Stomach smooth muscle (tissue), 2 donors: ENCODE results near the gene SPATA2.
A peak's percentile ranks its signal among the peaks of the same experiment; 100 is the strongest.
"Not testable (repeated sequence)": the region's sequence is repeated elsewhere in the genome, so short reads cannot be mapped to it uniquely, and the experiment has no call there.

Source experiments
- H3K27ac ChIP-seq: one replicate; pipeline ENCODE4 v1.7.0; 2013; ENCODE audit warnings: mild to moderate bottlenecking, low read length, inconsistent platforms
- H3K27me3 ChIP-seq, 2 donors: one replicate each; pipeline ENCODE4 v1.7.0; 2013; ENCODE audit warnings: low read length in 2 of 2; ENCODE audit not compliant: insufficient read depth in 2 of 2, control insufficient read depth in 1 of 2
- H3K36me3 ChIP-seq, 2 donors: one replicate each; pipeline ENCODE4 v1.7.0; 2013; ENCODE audit warnings: low read length in 2 of 2; ENCODE audit not compliant: control insufficient read depth in 2 of 2, insufficient read depth in 2 of 2
- H3K4me1 ChIP-seq: one replicate; pipeline ENCODE4 v1.7.0; 2013; ENCODE audit warnings: low read length; ENCODE audit not compliant: control insufficient read depth, insufficient read depth
- H3K4me3 ChIP-seq, 2 donors: one replicate each; pipeline ENCODE4 v1.7.0; 2013; ENCODE audit warnings: low read length in 2 of 2
- H3K9ac ChIP-seq, 2 donors: one replicate each; pipeline ENCODE4 v1.7.0; 2013; ENCODE audit warnings: low read length in 2 of 2, mild to moderate bottlenecking in 1 of 2
- H3K9me3 ChIP-seq, 2 donors: one replicate each; pipeline ENCODE4 v1.7.0; 2013; ENCODE audit warnings: low read length in 2 of 2; ENCODE audit not compliant: control insufficient read depth in 2 of 2
- donor health status: healthy.
- donor health status: Pancreatic carcinoma.

Gene SPATA2

DNA sequence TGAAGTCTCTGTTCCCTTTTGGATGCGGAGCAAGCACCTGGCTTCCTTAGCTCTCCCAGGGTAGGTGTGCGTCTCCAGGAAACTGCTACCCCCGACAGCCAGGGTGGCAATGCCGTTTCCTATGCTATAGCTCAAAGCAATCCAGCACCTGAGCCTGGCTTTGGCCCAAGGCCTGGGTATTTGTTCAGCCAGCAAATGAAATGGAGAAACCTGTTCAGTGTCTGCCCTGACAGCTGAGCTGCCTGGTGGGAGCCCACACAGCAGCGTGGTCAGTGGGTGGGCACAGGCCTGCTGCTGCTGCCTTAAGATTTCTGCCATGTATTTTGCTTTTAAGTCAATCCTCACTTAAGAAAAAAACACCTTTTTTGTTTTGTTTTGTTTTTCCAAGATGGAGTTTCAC is 13.7 kb downstream of the SPATA2 start:
- H3K9ac ChIP-seq: no peak overlapping the region
- H3K27ac ChIP-seq: peak overlapping the region; percentile 46
- peak overlapping the region; percentile 15 to 20 for H3K4me3 ChIP-seq
- no peaks in the 10 kb centered on the region for H3K27me3 ChIP-seq
- H3K36me3 ChIP-seq: peaks cover 23 to 28% of the 10 kb centered on the region in 2 donors
- no peaks in the 10 kb centered on the region for H3K9me3 ChIP-seq
- peaks cover 12% of the 10 kb centered on the region for H3K4me1 ChIP-seq

DNA sequence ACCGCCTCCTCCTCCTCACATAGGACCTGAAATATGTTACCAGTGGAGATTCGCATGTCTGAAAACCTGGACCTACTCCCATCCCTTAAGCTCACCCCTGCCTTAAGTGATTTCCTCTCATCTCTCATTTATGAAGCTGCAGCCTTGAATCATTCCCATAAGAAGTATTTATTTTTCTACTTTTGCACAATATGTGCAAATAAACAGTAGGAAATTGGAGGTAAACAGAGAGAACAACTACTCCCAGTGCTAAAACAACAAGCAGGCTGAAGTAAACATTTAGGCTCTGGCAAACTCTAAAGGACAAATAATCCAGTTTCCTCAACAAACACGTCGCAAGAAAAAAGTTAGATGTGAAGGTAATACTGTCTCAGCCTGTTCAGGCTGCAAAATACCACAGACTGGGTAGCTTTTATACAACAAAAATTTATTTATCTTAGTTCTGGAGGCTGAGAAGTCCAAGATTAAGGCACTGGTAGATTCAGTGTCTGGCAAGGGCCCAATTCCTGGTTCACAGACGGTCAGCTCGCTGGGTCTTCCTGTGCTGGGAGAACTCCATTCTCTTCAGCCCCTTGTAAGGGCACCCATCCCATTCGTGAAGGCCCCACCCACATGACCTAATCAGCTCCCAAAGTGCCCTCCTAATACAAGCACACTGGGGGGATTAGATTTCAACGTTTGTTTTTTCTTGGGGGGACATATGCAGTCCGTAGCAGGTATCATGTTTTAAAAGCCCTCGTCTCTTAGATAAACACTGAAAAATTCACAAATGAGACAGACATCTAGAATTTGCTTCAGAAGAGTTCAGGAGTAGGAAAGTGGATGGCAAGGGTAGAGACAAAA is 15.6 kb downstream of the SPATA2 start:
- H3K9ac ChIP-seq: no peak overlapping the region
- H3K27ac ChIP-seq: peak overlapping the region; percentile 31
- peaks cover 10 to 11% of the 10 kb centered on the region in 2 donors for H3K36me3 ChIP-seq
- no peak overlapping the region for H3K4me3 ChIP-seq
- peaks cover 12% of the 10 kb centered on the region for H3K4me1 ChIP-seq
- H3K27me3 ChIP-seq: no peaks in the 10 kb centered on the region
- H3K9me3 ChIP-seq: no peaks in the 10 kb centered on the region

DNA sequence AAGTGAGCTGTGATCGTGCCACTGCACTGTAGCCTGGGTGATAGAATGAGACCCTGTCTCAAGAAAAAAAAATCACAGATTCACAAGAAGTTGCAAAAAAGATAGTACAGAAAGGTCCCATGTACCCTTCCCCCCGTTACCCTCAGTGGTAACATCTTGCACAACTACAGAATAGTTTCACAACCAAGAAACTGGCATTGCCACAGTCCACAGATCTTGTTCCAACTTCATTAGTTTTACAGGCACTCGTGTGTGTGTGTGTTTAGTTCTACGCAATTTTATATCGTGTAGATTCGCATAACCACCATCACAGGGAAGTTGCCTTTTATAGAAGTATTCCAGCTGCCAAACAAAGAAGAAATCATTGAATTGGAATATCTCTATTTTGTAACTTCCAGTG is 19.1 kb downstream of the SPATA2 start:
- Histone ChIP-seq H3K9ac (no peak overlapping the region), H3K4me3 (no peak overlapping the region), H3K4me1 (peaks cover 15% of the 10 kb centered on the region), H3K27ac (no peak overlapping the region), H3K36me3 (no peaks in the 10 kb centered on the region), H3K9me3 (no peaks in the 10 kb centered on the region), H3K27me3 (no peaks in the 10 kb centered on the region)

DNA sequence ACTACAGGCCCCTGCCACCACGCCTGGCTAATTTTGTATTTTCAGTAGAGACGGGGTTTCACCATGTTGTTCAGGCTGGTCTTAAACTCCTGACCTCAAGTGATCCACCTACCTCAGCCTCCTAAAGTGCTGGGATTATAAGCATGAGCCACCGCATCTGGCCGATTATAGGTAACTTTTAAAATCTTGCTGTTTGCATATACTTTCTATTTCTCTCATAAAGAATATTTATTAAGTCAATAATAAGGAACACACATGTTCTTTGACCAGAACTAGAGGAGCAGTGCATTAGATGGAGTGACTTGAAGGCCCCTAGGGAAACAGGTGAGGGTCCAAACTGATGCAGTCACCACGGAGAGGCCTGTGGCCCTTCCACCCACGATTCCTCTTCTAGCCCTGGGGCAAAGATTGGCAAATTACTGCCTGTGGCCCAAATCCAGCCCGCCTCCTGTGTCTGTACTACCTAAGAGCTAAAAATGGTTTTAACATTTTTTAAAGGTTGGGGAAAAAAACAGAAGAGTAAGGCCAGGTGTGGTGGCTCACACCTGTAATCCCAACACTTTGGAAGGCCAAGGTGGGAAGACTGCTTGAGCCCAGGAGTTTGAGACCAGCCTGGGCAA is 19.7 kb downstream of the SPATA2 start:
- H3K4me3 ChIP-seq, H3K27ac ChIP-seq, H3K27me3 ChIP-seq, H3K9me3 ChIP-seq, H3K9ac ChIP-seq, H3K36me3 ChIP-seq: not testable (repeated sequence)
- peaks cover 18% of the 10 kb centered on the region for H3K4me1 ChIP-seq

DNA sequence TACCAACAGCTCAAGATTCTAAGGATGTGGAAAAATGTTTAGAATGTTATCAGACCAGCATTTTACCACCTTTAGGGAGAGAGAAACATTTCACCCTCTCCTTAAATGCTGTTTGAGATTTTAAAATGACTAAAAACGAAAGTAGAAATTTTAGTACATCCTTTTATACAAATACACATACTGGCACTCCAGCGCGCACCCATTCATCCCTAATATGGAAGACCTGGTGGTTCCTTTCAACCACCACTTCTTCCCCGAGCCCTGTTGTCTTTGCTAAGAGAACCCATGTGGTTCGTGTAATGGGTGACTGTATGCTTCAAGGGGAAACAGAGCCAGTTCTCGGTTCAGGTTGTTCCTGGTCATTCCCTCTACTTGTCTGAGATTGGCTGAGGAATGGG is 21.3 kb downstream of the SPATA2 start:
- Histone ChIP-seq H3K27ac (no peak overlapping the region), H3K27me3 (no peaks in the 10 kb centered on the region), H3K4me3 (no peak overlapping the region), H3K4me1 (peaks cover 23% of the 10 kb centered on the region), H3K9me3 (no peaks in the 10 kb centered on the region), H3K36me3 (peaks cover 0 to 4% of the 10 kb centered on the region in 2 donors), H3K9ac (no peak overlapping the region)

DNA sequence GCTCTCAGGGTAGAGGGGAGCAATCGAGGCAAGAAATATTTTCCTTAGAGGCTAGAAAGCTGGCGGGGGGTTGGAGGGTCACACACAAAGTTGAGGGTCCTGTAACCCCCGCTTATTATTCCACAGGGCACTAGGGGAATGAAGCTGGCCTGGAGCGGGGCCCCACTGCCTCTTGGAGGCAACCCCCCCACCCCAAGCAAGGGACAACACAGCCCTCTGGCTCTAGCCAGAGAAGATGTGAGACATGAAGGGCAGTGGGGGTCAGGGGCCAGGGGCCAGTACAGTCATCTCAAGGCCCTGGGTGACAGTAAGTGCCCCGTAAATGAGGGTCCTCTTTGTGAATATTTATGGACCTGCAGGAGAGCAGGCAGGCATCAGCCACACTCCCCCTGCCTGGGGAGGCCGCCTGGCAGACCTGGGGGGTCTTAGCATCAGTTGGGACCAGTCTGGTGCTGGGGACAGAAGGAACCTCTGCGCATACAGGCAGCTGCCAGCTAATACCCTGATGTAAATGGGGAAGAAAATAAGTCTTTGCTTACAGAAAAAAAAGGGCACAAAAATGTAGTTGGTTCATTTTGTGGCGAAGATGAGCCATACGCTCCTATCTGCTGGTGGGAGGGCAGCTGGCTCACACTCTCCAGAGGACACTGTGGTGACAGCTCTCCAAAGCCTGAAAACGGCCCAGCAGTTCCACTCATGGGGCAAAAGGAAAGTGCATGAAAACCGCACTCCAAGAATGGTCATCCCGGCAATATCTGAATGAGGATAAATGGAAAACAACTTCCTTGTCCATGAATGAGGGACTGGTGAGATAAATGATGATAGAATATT is 21.9 kb downstream of the SPATA2 start:
- no peak overlapping the region for H3K4me3 ChIP-seq
- no peaks in the 10 kb centered on the region for H3K27me3 ChIP-seq
- peaks cover 0 to 4% of the 10 kb centered on the region in 2 donors for H3K36me3 ChIP-seq
- peaks cover 27% of the 10 kb centered on the region for H3K4me1 ChIP-seq
- H3K27ac ChIP-seq: no peak overlapping the region
- no peak overlapping the region for H3K9ac ChIP-seq
- no peaks in the 10 kb centered on the region for H3K9me3 ChIP-seq

DNA sequence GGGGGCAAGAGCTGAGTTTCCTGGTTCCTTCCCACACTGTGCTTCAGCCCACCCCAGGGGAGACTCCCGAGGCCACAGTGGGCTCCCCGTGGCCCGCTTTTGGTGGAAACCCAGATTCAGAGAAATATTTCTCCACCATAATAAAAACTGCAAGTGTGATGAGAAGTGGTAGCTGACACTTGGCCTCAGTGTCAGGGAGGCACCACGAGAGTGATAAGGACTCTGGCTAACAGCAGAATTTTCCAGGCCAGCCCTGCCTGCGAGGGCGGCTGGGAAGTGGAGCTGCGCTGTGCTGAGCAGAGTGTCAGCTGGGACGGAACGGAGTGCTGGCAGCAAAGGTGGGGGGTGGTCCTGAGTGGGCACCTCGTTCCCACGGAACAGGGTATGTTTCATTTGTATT is 22.5 kb downstream of the SPATA2 start:
- Histone ChIP-seq H3K9me3 (no peaks in the 10 kb centered on the region), H3K9ac (no peak overlapping the region), H3K4me1 (peaks cover 33% of the 10 kb centered on the region), H3K27me3 (no peaks in the 10 kb centered on the region), H3K36me3 (peaks cover 0 to 4% of the 10 kb centered on the region in 2 donors), H3K4me3 (no peak overlapping the region), H3K27ac (no peak overlapping the region)

DNA sequence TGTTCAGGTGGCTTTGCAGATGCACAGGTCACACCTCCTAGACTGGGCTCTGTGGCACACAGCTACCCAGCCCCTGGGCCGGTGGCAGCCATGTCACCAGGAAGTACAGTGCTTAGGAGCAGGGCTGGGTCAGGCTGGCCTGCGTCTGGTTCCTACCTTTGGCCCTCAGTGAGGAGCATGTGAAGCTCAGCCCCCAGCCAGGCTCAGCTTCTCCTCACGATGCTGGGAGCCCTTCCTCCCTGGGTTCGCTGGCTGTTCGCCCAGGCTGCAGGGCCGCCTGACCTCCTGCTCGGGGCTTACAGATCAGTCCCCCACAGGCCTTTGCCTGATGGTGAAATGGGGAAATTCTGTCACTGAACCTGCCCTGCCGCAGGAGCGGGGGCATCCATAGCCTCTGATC is 23.1 kb downstream of the SPATA2 start:
- no peak overlapping the region for H3K9ac ChIP-seq
- no peaks in the 10 kb centered on the region for H3K27me3 ChIP-seq
- H3K36me3 ChIP-seq: peaks cover 1 to 7% of the 10 kb centered on the region in 2 donors
- H3K27ac ChIP-seq: no peak overlapping the region
- peaks cover 39% of the 10 kb centered on the region for H3K4me1 ChIP-seq
- no peak overlapping the region for H3K4me3 ChIP-seq
- H3K9me3 ChIP-seq: no peaks in the 10 kb centered on the region

DNA sequence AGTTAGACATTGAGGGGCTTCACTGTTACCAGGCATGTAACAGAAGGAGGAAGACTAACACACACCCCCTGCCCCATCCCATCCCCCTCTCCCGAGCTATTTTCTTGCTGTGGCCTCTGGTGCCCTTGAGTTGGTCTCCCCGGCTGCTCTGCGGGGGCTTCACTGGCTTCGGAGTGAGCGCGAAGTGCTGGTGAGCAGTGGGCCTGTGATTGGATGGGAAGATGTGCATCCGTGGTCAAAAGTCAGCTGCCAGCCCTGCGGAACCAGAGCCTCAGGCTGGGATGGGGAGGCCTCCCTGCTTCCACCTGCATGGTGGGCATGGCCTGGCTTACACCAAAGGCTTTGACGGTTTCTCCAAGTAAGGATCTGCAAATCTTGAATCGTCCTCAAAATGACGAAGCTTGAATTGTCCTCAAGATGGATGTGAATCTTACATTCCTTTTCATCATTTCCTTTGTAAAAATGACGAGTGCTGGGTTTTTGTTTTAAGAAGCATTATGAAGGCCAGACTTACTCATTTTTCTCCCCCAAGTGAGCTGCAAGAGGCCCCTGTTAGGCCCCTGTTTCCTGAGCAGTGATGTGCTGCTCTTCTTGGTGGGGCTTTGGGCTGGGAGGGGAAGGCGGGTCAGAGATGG is 23.7 kb downstream of the SPATA2 start:
- no peaks in the 10 kb centered on the region for H3K27me3 ChIP-seq
- no peak overlapping the region for H3K4me3 ChIP-seq
- H3K9ac ChIP-seq: no peak overlapping the region
- peaks cover 4 to 7% of the 10 kb centered on the region in 2 donors for H3K36me3 ChIP-seq
- no peaks in the 10 kb centered on the region for H3K9me3 ChIP-seq
- H3K27ac ChIP-seq: no peak overlapping the region
- peaks cover 43% of the 10 kb centered on the region for H3K4me1 ChIP-seq
